ENCODE measurements around the gene RNF157. TPM values are rescaled to one million over a fixed set of nuclear protein-coding genes. Genes with fewer than 3 reads are reported as not detected.

The RNF157 gene
- total RNA-seq, 2 donors from 2014 or later: 9.6 to 11.2 TPM

DNA sequence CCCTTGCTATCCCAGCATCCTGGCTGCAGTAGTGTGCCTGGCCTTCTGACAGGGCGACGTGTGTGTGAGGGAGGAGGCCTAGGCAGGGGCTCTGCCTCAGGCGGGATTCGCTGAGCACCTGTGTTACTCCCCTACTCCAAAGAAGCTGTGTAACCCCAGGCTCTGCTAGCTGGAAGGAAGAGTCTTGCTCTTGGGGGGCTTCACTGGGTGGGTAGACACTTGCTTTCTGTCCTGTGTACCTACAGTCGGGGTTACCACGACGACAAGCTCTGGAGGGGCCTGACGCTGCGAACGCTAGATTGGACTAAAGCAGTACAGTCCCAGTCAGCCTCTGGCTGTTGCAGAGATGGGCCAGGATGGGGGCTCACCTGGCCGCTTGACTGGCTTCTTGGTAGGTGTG lies 146.2 kb downstream of the RNF157 start:
- WGBS, 2 experiments (ENCODE audit: insufficient coverage in 1 of 2, insufficient read length in 1 of 2): 90 to 97% methylated on average over 7 to 11 of the region's 11 CpGs
- H3K27me3 ChIP-seq (ENCODE audit: control insufficient read depth, insufficient read depth, low read length, poor library complexity, severe bottlenecking): no peaks in the 10 kb centered on the region
- no peaks in the 10 kb centered on the region for H3K9me3 Mint-ChIP-seq
- no peak overlapping the region for H3K4me3 Mint-ChIP-seq
- H3K27ac ChIP-seq (ENCODE audit: low read depth, low read length): no peak overlapping the region
- no peak overlapping the region for H3K4me3 ChIP-seq (ENCODE audit: low read length)
- no peak overlapping the region for H3K9ac ChIP-seq (ENCODE audit: extremely low read depth, low read length, poor library complexity, severe bottlenecking)
- H3K4me1 ChIP-seq (ENCODE audit: control insufficient read depth, insufficient read depth, low read length): no peaks in the 10 kb centered on the region
- H3K9me3 ChIP-seq (ENCODE audit: control insufficient read depth, low read length): no peaks in the 10 kb centered on the region
- no peak for DNase-seq
- TF ChIP-seq, protein P1, sequence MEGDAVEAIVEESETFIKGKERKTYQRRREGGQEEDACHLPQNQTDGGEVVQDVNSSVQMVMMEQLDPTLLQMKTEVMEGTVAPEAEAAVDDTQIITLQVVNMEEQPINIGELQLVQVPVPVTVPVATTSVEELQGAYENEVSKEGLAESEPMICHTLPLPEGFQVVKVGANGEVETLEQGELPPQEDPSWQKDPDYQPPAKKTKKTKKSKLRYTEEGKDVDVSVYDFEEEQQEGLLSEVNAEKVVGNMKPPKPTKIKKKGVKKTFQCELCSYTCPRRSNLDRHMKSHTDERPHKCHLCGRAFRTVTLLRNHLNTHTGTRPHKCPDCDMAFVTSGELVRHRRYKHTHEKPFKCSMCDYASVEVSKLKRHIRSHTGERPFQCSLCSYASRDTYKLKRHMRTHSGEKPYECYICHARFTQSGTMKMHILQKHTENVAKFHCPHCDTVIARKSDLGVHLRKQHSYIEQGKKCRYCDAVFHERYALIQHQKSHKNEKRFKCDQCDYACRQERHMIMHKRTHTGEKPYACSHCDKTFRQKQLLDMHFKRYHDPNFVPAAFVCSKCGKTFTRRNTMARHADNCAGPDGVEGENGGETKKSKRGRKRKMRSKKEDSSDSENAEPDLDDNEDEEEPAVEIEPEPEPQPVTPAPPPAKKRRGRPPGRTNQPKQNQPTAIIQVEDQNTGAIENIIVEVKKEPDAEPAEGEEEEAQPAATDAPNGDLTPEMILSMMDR (conservative IDR thresholded peaks at IDR 0.05): no peak
- no peaks in the 10 kb centered on the region for H3K4me1 Mint-ChIP-seq
- H3K27me3 Mint-ChIP-seq (ENCODE audit: insufficient read depth): no peaks in the 10 kb centered on the region
- peaks cover 79% of the 10 kb centered on the region for H3K36me3 ChIP-seq (ENCODE audit: control insufficient read depth, insufficient read depth, low read length)
- H3K27ac Mint-ChIP-seq: no peak overlapping the region
- H3K36me3 Mint-ChIP-seq (ENCODE audit: low read depth): peaks cover 69% of the 10 kb centered on the region

DNA sequence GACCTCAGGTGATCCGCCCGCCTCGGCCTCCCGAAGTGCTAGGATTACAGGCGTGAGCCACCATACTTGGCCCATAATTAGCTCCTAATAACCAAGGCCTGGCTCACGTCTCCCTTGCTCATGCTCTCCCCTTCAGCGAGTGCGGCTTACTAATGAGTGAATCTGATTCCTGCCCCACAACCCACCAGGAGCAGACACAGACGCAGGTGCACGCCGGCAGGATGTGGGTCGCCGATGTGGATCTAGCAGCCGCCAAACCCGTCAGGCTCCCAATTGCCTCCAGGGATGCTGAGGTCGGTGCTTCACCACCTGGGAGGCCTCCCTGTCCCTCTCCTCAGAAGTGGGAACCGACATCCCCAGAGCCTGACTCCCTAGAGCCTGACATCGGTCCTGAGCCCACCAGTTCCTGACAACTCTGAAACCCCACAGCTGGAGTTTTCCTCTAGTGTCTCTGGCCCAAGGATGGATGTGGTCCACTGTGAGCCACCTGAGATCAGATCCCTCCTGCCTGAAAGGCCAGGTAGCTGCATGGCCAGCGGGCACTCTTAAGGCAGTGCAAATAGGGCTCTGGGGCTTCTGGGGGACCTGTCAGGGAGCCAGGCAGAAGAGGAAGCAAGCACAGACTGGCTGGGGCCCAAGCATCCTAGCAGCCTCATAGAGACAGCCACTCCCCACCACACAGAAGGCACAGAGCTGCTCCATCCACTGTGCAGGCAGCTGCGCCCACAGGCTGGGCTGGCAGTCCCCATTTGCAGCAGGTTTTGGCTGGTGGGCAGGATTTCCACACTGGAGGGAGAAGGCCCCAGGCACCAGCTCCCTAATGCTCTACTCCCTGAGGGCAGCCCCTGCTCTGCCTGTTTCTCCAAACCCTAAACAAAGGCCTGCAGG lies 147.5 kb downstream of the RNF157 start:
- Histone ChIP-seq H3K27ac (ENCODE audit: low read depth, low read length) (no peak overlapping the region), H3K9me3 (ENCODE audit: control insufficient read depth, low read length) (no peaks in the 10 kb centered on the region), H3K27me3 (ENCODE audit: control insufficient read depth, insufficient read depth, low read length, poor library complexity, severe bottlenecking) (no peaks in the 10 kb centered on the region), H3K4me3 (ENCODE audit: low read length) (no peak overlapping the region), H3K4me1 (ENCODE audit: control insufficient read depth, insufficient read depth, low read length) (no peaks in the 10 kb centered on the region), H3K9ac (ENCODE audit: extremely low read depth, low read length, poor library complexity, severe bottlenecking) (no peak overlapping the region), H3K36me3 (ENCODE audit: control insufficient read depth, insufficient read depth, low read length) (peaks cover 82% of the 10 kb centered on the region)
- Mint-ChIP-seq H3K4me3 (no peak overlapping the region), H3K36me3 (ENCODE audit: low read depth) (peaks cover 70% of the 10 kb centered on the region), H3K27ac (no peak overlapping the region), H3K27me3 (ENCODE audit: insufficient read depth) (no peaks in the 10 kb centered on the region), H3K4me1 (no peaks in the 10 kb centered on the region), H3K9me3 (no peaks in the 10 kb centered on the region)
- DNase-seq: no peak
- 94 to 96% methylated on average over 8 to 20 of the region's 20 CpGs for WGBS, 2 experiments (ENCODE audit: insufficient coverage in 1 of 2, insufficient read length in 1 of 2)
- TF ChIP-seq, protein P1 (conservative IDR thresholded peaks at IDR 0.05): no peak

Small RNAs within 50 kb of the gene (microRNA-seq; reads per million reads assigned to microRNA genes)
- gene MIR6868 (ENCODE audit: borderline microRNAs expressed): 1.2 reads per million

Other genes starting within 250 kb of the RNF157 start
- 10 to 100 TPM in 1 of 2 donors, 1 to 10 TPM in 1; 7.3 to 11.7 TPM for gene CDK3, start 239.6 kb downstream of the RNF157 start, total RNA-seq
- under 1 TPM; 0.20 to 0.51 TPM for gene EVPL, start 213.2 kb downstream of the RNF157 start, total RNA-seq
- 10 to 100 TPM; 73.9 to 78.0 TPM for gene SRP68, start 168.0 kb downstream of the RNF157 start, total RNA-seq
- not detected for gene GALR2, start 165.7 kb downstream of the RNF157 start, total RNA-seq
- under 1 TPM in 1 of 2 donors, not detected in 1; 0.09 TPM for gene ZACN, start 161.3 kb downstream of the RNF157 start, total RNA-seq
- gene EXOC7, start 136.7 kb downstream of the RNF157 start, total RNA-seq: 100 to 1,000 TPM; 159 to 187 TPM
- 10 to 100 TPM; 17.8 to 23.6 TPM for gene FOXJ1, start 99.2 kb downstream of the RNF157 start, total RNA-seq
- 10 to 100 TPM; 36.0 to 46.0 TPM for gene UBALD2, start 24.9 kb upstream of the RNF157 start, total RNA-seq
- gene QRICH2, start 67.8 kb upstream of the RNF157 start, total RNA-seq: 1 to 10 TPM; 3.5 to 5.0 TPM
- gene PRPSAP1, start 113.4 kb upstream of the RNF157 start, total RNA-seq: 10 to 100 TPM; 60.9 to 89.8 TPM
- 1 to 10 TPM; 1.5 to 1.8 TPM for gene SPHK1, start 144.1 kb upstream of the RNF157 start, total RNA-seq
- gene UBE2O, start 212.7 kb upstream of the RNF157 start, total RNA-seq: 10 to 100 TPM; 45.4 to 46.5 TPM
- not detected for gene AANAT, start 227.1 kb upstream of the RNF157 start, total RNA-seq

Data from endodermal cell (in vitro differentiated cells).